Stomach (tissue), 4 donors: ENCODE measurements around the gene AKT2.

Experiments used
- CTCF ChIP-seq, 7 experiments: fragments of 450-650 bp in 4 of 7; fragments of 200-600 bp in 3 of 7; sonication (generic) in 3 of 7; IDR thresholded peaks; one replicate each; pipeline ENCODE4 v1.5.1; 2016 to 2019; ENCODE audit warnings: antibody characterized with exemption in 7 of 7, control low read depth in 2 of 7, mild to moderate bottlenecking in 1 of 7
- POLR2A ChIP-seq, 4 donors: fragments of 450-650 bp; IDR thresholded peaks; one replicate each; pipeline ENCODE4 v1.6.1; 2016; ENCODE audit warnings: antibody characterized with exemption in 4 of 4, control low read depth in 2 of 4, mild to moderate bottlenecking in 1 of 4, moderate library complexity in 1 of 4
- POLR2AphosphoS5 ChIP-seq, 3 donors: sonication (generic); formaldehyde crosslinking; IDR thresholded peaks; one replicate each; pipeline ENCODE4 v1.6.1; 2016; ENCODE audit warnings: antibody characterized with exemption in 3 of 3

DNA sequence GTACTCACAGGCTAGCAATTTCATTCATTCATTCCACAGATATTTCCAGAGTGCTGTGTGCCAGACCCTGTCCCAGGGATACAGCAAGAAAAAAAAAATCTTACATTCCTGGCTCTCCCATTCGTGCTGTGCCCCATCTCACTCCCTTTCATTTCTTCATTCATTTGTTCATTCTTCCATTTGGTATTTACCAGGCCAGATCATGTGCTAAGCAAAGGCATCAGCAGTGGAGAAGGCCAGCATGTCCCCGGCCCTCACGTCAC lies 91.6 kb downstream of the AKT2 start:
- no peak for TF ChIP-seq POLR2A (IDR thresholded peaks at IDR 0.05)
- no peak for TF ChIP-seq CTCF (IDR thresholded peaks at IDR 0.05)
- TF ChIP-seq POLR2AphosphoS5 (IDR thresholded peaks at IDR 0.05), result no peak
